Right kidney (tissue), 1 donor: ENCODE measurements around the gene MDFIC.

Experiments
- DNase-seq: peaks from one replicate; pipeline ENCODE4 v3.0.0-alpha.2; 2016

MDFIC gene

GRCh38 chr7:114989531-114989930, 67.6 kb downstream of the MDFIC start:
- no peak for DNase-seq

DNA sequence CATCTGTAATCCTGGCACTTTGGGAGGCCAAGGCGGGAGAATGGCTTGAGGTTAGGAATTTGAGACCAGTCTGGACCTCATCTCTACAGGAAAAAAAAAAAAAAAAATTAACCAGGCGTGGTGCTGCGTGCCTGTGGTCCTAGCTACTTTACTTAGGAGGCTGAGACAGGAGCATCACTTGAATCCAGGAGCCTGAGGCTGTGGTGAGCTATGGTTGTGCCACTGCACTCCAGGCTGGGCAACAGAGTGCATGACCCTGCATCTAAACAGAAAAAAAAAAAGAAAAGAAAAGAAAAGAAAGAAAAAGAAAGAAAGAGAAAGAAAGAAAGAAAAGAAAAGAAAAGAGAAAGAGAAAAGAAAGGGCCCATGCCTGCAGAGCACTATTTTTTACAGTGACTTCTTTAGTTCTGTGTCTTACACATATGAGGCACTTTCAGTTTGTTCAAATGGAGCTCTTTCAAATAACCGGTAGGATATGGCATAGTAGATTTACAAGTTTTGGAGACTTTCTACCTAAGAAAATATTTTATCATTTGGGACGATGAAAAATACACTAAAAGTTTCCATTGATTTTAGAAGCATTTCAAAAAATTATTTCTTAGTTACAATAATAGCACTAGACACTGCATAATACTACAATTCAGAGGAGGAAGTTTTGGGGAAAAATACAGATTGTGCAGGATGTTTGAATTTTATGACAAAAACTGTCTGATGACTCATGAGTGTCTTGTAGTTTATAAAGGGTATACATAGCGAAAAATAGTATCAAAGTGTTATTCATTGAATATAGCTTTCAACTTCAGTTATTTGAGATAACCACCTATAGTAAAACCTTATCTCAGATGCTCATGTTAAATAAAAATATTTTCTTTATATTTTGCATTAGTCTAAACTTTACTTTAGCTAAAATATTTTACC, 75.9 kb downstream of the MDFIC start:
- no peak for DNase-seq

DNA sequence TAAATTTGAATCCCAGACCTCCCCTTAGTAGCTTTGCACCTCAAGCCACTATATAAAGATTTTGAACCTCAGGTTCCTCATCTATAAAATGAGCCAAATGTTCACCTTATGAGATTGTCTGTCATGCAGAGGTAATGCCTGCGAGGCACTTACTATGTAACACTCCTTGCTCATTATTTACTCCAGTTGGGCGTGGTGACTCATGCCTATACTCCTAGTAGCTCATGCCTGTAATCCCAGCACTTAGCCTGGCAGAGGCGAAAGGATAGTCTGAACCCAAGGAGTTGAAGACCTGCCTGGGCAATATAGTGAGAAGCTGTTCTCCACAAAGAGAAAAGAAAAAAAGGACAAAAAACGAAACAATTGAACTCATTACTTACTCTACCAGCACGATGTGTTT, 82.2 kb downstream of the MDFIC start:
- DNase-seq = no peak

DNA sequence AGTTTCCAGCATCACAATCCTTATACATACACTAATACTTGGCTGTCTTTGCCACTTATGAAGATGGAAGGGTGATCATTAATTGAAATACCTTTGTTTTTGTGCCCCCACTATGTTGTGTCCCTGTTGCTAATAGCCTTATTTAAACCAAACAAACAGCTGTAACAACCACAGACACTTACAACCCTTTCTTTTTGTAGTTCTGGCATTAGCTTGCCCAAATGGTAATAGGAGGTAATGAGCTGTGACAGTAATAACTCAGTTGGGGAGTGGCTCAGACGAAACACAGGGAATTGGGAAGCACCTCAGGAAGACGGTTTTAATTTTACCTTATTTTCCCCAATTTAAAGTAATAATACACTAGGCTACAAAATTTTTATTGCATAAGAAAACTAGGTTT, 83.4 kb downstream of the MDFIC start:
- DNase-seq = no peak

- no peak for DNase-seq
Observed at GRCh38 chr7:115005953-115006352, 84.1 kb downstream of the MDFIC start.

GRCh38 chr7:115007751-115008150, 85.9 kb downstream of the MDFIC start:
- DNase-seq = no peak

- DNase-seq = no peak
Observed at GRCh38 chr7:115008465-115009114, 86.7 kb downstream of the MDFIC start.

DNA sequence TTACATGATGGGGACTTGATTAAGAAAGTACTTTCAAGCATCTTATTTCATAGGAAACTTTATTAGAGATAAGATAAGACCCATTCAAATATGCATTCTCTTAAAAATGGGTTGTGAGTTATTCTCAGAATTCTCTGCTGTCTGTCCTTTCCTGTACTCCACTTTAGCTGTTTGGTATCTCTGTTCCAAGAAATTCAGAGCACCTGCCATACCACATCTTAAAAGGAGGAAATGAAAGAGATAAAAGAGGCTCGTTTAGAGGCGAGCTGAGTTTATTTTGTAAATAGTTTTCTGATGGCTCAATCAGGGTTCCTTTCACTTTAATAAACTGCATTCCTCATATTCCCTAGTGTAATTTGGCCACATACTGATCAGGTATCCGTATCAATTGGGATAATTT, 87.2 kb downstream of the MDFIC start:
- no peak for DNase-seq

GRCh38 chr7:115009736-115010440, 88.0 kb downstream of the MDFIC start:
- DNase-seq = no peak

DNA sequence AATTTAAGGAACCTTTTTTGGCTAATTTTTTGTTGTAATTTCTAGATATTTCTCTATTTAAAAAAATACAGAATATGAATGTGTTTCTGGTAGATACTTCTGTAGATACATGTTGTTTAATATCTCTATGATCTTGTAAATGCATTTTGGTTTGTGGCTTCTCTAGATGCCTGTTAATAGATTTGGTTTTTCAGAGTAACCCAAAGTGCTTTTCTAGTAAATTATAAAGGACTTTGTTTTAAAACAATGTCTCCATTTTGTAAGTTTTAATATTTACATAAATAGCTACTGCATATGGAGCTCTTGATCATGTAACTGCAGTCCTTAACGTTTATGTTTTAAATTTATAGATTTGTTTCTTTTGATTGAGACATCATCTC, 88.5 kb downstream of the MDFIC start:
- no peak for DNase-seq

DNA sequence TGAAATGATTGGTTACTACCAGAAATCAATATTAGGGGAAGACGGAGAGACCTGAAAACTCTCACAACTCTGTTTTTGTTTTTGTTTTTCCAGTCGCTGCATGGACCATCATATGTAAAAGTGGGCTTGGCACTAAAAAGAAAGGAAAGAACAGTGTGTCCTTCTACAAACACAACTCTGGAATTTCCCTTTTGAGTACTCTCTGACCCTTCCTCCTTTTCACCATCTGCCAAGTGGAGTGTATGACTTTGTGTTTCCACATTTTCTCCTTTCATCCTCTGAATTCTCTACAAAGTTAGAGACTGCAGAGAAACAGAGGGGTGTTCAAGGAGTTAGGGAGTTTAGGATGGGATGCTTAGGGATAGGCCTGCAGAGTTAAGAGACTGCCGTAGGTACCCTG, 92.0 kb downstream of the MDFIC start:
- DNase-seq = no peak

DNA sequence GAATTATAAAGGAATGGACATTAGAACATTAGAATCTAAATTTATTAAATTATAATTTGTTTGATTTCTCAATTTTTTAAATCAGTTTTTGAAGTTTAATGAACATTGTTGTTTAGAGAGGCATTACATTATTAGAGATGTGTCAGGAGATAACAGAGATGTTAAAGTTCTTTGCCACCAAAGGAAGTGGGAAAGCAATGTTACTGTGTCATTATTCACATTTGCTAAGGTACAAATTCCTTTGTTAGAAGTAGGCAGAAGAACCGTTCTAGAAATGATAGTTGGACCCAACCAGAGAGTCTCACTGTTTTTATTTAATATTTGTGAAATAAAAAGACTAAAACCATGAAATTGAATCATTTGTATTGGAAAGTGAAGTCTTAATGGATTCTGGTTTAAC, 92.9 kb downstream of the MDFIC start:
- no peak for DNase-seq

- DNase-seq = no peak
Observed at GRCh38 chr7:115015619-115016018, 93.7 kb downstream of the MDFIC start.

DNA sequence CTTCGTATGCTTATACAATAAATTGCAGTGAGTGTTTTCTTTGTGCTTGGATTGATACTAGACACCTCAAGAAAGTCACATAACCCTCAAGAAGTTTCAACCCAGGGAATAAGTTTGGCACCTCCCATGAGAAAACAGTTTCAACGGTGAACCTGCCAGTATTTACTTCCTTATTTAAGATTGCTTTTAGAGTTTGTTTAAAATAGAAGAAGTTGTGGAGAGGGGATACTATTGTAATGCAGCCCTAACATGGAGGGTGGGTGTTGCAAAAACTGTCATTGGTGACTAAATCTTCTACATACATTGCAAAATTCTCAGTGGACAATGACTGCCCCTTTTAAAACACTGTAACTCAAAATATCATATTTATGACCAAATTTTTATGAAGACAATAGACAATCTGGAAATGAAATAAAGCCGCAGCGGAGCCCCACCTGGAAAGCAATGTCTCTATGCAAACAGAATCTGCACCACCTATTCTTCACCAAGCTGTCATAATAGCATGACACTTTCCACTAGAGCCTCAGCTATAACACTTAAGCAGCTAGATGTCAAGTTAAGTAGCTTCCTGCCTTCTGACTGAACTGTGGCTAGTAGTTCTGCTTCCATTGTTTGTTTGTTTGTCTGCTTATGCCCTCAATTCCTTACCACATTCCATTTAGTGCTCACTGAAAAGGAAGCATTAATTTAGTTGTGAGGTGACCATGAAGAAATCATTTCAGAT, 98.2 kb downstream of the MDFIC start:
- DNase-seq = no peak

DNA sequence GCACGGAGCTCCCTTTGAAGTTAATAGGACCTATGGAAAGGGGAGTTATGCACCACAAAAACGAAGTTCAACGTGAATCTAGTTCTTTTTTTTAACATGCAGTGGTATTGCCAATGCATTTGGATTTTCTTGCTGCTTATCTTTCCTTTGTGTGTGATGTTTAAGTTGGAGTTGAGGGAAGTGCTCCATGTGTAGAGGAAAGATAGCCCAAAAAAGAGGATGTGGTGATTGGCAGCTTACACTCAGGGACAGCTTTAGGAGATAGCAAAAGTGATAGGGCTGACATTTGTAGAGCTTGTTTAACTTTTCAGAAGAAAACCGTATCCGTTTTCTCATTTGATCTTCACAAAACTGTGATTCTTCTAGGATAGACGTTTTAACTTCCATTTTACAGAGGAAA, 101.3 kb downstream of the MDFIC start:
- no peak for DNase-seq

DNA sequence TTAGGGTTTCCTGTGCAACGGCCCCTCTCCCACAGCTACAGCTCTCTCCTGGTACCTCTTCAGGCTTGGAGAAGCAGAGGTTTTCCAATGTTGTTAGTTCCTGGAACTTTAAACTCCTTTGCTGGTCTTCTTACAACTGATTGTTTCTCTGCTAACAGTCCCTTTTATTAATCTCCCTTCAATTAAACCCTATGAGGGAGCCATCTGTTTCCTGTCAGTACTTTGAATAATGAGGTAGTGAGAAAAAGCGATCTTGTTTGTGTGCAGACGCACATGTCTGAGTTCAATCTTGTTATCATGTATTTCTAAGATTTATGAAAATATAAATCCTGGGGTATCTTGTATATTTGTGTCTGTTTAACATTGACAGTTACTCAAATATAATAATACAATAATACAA, 102.4 kb downstream of the MDFIC start:
- DNase-seq = no peak

DNA sequence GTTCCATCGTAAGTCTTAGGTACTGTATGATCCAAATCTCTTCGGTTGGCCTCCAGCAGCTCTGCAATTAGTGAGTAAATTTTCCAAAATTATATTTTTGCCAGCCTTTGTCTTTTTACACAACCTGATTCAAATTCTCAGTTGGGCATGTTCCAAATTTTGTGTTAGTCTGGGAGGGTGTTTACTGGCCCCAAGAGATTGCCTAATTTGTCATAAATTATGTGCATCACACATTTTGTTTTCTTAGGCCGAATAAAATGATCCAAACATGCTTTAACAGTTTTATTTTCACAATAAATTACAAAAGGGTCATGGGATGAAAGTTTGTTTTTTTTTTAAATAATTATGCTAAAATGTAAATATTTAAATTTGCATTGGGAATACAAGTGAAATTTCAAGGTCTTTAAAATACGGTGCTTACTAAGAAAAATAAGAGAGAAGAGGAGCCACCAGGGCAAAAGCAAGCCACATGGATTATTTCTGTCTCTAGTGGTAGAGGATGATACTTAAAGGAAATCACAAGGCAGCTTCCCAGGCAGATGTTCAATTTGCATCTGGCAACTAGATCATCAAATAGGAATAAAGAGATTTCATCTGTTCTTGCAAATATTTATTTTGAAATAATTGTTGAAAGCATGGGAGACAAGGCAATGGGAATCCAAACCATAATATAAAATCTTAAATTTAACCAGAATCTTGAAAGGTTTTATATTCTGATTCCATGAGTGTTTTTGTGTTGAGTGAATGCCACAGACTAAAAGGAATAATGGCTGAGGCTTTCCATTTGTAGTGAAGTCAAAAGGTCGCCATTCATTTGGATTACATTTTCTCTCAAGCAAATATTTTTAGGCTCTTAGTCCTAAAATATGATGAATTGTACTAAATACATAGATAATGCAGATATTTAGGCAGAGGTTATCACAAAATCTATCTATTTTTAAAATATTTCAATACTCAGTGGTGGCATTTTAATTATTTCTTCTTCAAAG, 111.1 kb downstream of the MDFIC start:
- DNase-seq = no peak

DNA sequence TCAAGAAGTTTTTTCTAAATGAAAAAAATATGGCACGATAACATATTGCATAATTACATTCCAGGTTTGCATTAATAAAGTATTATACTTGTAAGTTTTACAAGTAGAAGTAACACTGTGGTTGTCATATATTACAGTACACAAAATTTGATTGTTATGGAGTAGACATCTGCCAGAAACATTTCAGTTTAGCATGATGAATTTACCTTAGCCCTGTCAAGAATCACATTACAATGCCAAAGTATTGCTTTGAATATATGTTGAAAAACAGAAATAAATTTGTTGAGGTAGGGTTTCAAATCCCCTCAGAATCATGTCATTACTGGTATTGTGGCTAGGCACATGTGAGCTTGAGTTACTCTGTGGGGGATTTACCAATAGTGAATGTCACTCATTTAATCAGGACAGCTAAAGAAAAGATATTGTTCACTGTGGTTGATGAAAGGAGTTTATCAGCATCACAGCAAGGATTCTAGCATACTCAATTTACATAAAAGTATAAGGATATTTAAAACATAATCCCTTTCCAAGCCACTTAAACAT, 112.1 kb downstream of the MDFIC start:
- no peak for DNase-seq

DNA sequence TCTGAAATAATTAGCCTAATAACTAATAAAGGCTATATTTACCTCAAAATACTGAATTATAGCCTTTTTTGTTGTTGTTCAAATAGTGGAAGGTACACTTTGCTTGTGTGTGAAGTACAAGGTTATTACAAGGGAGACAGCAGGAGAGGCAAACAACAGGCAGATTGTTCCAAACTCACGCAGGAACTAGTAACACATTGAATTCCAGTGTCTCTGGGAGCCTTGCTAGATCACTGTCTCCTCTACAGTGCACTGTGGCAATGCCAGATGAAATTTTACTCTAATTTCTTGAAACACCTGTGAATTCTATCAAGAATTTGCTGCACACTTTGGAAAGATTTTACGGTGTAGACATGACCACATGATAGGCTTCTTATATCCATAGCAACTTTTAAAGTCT, 112.6 kb downstream of the MDFIC start:
- no peak for DNase-seq

GRCh38 chr7:115037128-115037802, 115.4 kb downstream of the MDFIC start:
- DNase-seq = no peak

GRCh38 chr7:115038158-115038557, 116.3 kb downstream of the MDFIC start:
- no peak for DNase-seq
